Loucy (cell line): ENCODE data around the gene GNB1L.
"Not testable (repeated sequence)": the region's sequence is repeated elsewhere in the genome, so short reads cannot be mapped to it uniquely, and the experiment has no call there.

ENCODE experiments used
- H2AFZ ChIP-seq: fragments of 200-600 bp; sonication (generic); 2 replicates; pipeline ENCODE4 v1.6.0; 2016; ENCODE audit warnings: antibody characterized with exemption, mild to moderate bottlenecking, low read length, moderate library complexity
- H3F3A ChIP-seq: fragments of 200-600 bp; 2 replicates; pipeline ENCODE4 v1.6.0; 2016; ENCODE audit warnings: antibody characterized with exemption, low read depth, mild to moderate bottlenecking
- H3K27me3 ChIP-seq: fragments of 200-600 bp; sonication (generic); 2 replicates; pipeline ENCODE4 v1.6.1; 2014; ENCODE audit warnings: low read length, mild to moderate bottlenecking; ENCODE audit not compliant: insufficient read depth, poor library complexity, severe bottlenecking
- H3K36me3 ChIP-seq: fragments of 200-600 bp; sonication (generic); 2 replicates; pipeline ENCODE4 v1.6.1; 2016; ENCODE audit warnings: low read length; ENCODE audit not compliant: insufficient read depth
- H3K4me1 ChIP-seq: fragments of 200-600 bp; sonication (generic); 2 replicates; pipeline ENCODE4 v1.5.1; 2014; ENCODE audit warnings: low read length, mild to moderate bottlenecking; ENCODE audit not compliant: insufficient read depth, poor library complexity, severe bottlenecking
- H3K4me2 ChIP-seq: fragments of 200-600 bp; sonication (generic); 2 replicates; pipeline ENCODE4 v1.6.0; 2014; ENCODE audit warnings: antibody characterized with exemption, low read length, low read depth, mild to moderate bottlenecking; ENCODE audit not compliant: poor library complexity, severe bottlenecking
- H3K4me3 ChIP-seq: fragments of 200-600 bp; sonication (generic); 2 replicates; pipeline ENCODE4 v1.5.1; 2014; ENCODE audit warnings: low read length, mild to moderate bottlenecking, mixed read lengths; ENCODE audit not compliant: poor library complexity, severe bottlenecking
- H3K79me2 ChIP-seq: fragments of 200-600 bp; sonication (generic); 2 replicates; pipeline ENCODE4 v1.6.1; 2014; ENCODE audit warnings: low read length; ENCODE audit not compliant: insufficient read depth
- H3K9ac ChIP-seq: fragments of 200-600 bp; sonication (generic); 2 replicates; pipeline ENCODE4 v1.6.0; 2014; ENCODE audit warnings: mild to moderate bottlenecking, low read depth, low read length, moderate library complexity; ENCODE audit not compliant: poor library complexity, severe bottlenecking
- H3K9me2 ChIP-seq: fragments of 200-600 bp; sonication (generic); replicated peaks from 2 replicates; pipeline ENCODE4 v1.6.1; 2016; ENCODE audit warnings: low read depth, low read length, mixed read lengths
- H3K9me3 ChIP-seq: fragments of 200-600 bp; sonication (generic); 2 replicates; pipeline ENCODE4 v1.6.1; 2014; ENCODE audit warnings: mild to moderate bottlenecking, antibody characterized with exemption, low read length, low read depth; ENCODE audit not compliant: insufficient read depth
- H4K20me1 ChIP-seq: fragments of 200-600 bp; sonication (generic); 2 replicates; pipeline ENCODE4 v1.6.0; 2014; ENCODE audit warnings: antibody characterized with exemption, low read length, mild to moderate bottlenecking; ENCODE audit not compliant: insufficient read depth, poor library complexity, severe bottlenecking
- CTCF ChIP-seq: fragments of 200-600 bp; sonication (generic); conservative IDR thresholded peaks from 2 replicates; pipeline ENCODE4 v1.5.1; 2014; ENCODE audit warnings: mild to moderate bottlenecking, antibody characterized with exemption, low read length
- EZH2phosphoT487 ChIP-seq: fragments of 200-600 bp; IDR thresholded peaks from 2 replicates; pipeline ENCODE4 v1.6.1; 2018; ENCODE audit warnings: antibody characterized with exemption, mild to moderate bottlenecking, moderate library complexity, borderline replicate concordance

Gene GNB1L

GRCh38 chr22:19782533-19782932 is 72.1 kb downstream of the GNB1L start:
- Histone ChIP-seq H3K36me3 (no peaks in the 10 kb centered on the region; the same call in 1 of the 2 replicates), H3K4me1 (peaks cover 5% of the 10 kb centered on the region), H3K27me3 (no peaks in the 10 kb centered on the region), H3K79me2 (no peaks in the 10 kb centered on the region), H3K4me2 (no peak overlapping the region), H3K4me3 (no peak overlapping the region), H3K9ac (no peak overlapping the region), H2AFZ (no peak overlapping the region), H3K9me3 (no peaks in the 10 kb centered on the region), H3F3A (no peaks in the 10 kb centered on the region), H4K20me1 (no peaks in the 10 kb centered on the region), H3K9me2 (no peaks in the 10 kb centered on the region)
- no peak for TF ChIP-seq CTCF
- no peak for TF ChIP-seq EZH2phosphoT487

GRCh38 chr22:19779685-19780268 is 74.9 kb downstream of the GNB1L start:
- Histone ChIP-seq H3K9me3 (no peaks in the 10 kb centered on the region), H3F3A (no peaks in the 10 kb centered on the region), H3K27me3 (no peaks in the 10 kb centered on the region), H3K79me2 (no peaks in the 10 kb centered on the region), H3K36me3 (no peaks in the 10 kb centered on the region), H3K9me2 (no peaks in the 10 kb centered on the region), H3K4me2 (no peak overlapping the region), H3K9ac (no peak overlapping the region), H4K20me1 (no peaks in the 10 kb centered on the region), H3K4me1 (peaks cover 5% of the 10 kb centered on the region), H2AFZ (no peak overlapping the region), H3K4me3 (no peak overlapping the region)
- TF ChIP-seq EZH2phosphoT487 (no peak), CTCF (no peak)

GRCh38 chr22:19779011-19779421 is 75.7 kb downstream of the GNB1L start:
- Histone ChIP-seq H3K4me1 (peaks cover 5% of the 10 kb centered on the region), H3K4me2 (no peak overlapping the region), H3K9ac (no peak overlapping the region), H3F3A (no peaks in the 10 kb centered on the region), H4K20me1 (no peaks in the 10 kb centered on the region), H3K36me3 (no peaks in the 10 kb centered on the region), H3K9me2 (no peaks in the 10 kb centered on the region), H3K79me2 (no peaks in the 10 kb centered on the region), H3K27me3 (no peaks in the 10 kb centered on the region), H3K4me3 (no peak overlapping the region), H2AFZ (no peak overlapping the region), H3K9me3 (no peaks in the 10 kb centered on the region)
- no peak for TF ChIP-seq CTCF
- no peak for TF ChIP-seq EZH2phosphoT487

- H3K9ac ChIP-seq, H3K9me3 ChIP-seq, H3K4me2 ChIP-seq, H3K79me2 ChIP-seq, H4K20me1 ChIP-seq, H3K36me3 ChIP-seq, H3K4me3 ChIP-seq, H3K4me1 ChIP-seq, H3K27me3 ChIP-seq, H3F3A ChIP-seq, H2AFZ ChIP-seq, H3K9me2 ChIP-seq: not testable (repeated sequence)
Measured at GRCh38 chr22:19777192-19777591, 77.5 kb downstream of the GNB1L start.
